Ovary (tissue), 3 donors: Measurements from ENCODE around the gene GNG12.

Source experiments
- EP300 ChIP-seq: sonication (generic); formaldehyde crosslinking; IDR thresholded peaks from one replicate; pipeline ENCODE4 v1.6.1; 2017; ENCODE audit warnings: antibody characterized with exemption
- POLR2A ChIP-seq: fragments of 450-650 bp; IDR thresholded peaks from one replicate; pipeline ENCODE4 v1.6.1; 2017; ENCODE audit warnings: antibody characterized with exemption, mild to moderate bottlenecking, moderate library complexity
- TF ChIP-seq, protein P1 (sequence below), 3 donors: fragments of 450-650 bp in 2 of 3; fragments of 200-600 bp in 1 of 3; IDR thresholded peaks; one replicate each; pipeline versions ENCODE4 v1.5.1 to v1.8.0; 2016 to 2022; ENCODE audit warnings: antibody characterized with exemption in 3 of 3, mild to moderate bottlenecking in 1 of 3
- donor health status: DM: no; HTN: no; CAD: no.

DNA sequence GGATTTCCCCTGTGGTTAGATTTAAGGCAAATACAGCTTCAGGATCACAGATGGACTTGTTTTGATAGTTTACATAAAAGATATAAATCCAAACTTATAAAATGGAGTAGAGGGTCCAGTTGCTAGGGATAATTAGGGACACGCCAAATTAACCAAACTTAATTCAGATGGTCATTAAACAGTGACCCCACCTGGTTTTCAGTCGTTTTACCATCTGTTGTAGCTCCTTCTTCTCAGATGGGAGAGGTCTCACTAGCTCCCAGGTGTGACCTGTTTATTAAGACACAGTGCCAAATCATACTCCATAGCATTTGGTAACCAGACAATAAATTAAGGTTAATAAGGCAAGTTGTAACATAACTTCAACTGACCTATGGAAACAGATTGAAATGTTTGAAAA lies 156.3 kb downstream of the GNG12 start:
- TF ChIP-seq, protein P1, sequence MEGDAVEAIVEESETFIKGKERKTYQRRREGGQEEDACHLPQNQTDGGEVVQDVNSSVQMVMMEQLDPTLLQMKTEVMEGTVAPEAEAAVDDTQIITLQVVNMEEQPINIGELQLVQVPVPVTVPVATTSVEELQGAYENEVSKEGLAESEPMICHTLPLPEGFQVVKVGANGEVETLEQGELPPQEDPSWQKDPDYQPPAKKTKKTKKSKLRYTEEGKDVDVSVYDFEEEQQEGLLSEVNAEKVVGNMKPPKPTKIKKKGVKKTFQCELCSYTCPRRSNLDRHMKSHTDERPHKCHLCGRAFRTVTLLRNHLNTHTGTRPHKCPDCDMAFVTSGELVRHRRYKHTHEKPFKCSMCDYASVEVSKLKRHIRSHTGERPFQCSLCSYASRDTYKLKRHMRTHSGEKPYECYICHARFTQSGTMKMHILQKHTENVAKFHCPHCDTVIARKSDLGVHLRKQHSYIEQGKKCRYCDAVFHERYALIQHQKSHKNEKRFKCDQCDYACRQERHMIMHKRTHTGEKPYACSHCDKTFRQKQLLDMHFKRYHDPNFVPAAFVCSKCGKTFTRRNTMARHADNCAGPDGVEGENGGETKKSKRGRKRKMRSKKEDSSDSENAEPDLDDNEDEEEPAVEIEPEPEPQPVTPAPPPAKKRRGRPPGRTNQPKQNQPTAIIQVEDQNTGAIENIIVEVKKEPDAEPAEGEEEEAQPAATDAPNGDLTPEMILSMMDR (IDR thresholded peaks at IDR 0.05), result no peak
- no peak for TF ChIP-seq EP300
- no peak for TF ChIP-seq POLR2A
